HG03558 (cell line): ENCODE data around the gene PPP1R16B.

Experiments used
- ATAC-seq: cut with Tn5 transposase; IDR thresholded peaks from one replicate; pipeline ENCODE4 v1.9.1; 2021; ENCODE audit warnings: moderate number of reproducible peaks; ENCODE audit not compliant: unreplicated experiment; ENCODE audit errors: extremely low read depth

The PPP1R16B gene

DNA sequence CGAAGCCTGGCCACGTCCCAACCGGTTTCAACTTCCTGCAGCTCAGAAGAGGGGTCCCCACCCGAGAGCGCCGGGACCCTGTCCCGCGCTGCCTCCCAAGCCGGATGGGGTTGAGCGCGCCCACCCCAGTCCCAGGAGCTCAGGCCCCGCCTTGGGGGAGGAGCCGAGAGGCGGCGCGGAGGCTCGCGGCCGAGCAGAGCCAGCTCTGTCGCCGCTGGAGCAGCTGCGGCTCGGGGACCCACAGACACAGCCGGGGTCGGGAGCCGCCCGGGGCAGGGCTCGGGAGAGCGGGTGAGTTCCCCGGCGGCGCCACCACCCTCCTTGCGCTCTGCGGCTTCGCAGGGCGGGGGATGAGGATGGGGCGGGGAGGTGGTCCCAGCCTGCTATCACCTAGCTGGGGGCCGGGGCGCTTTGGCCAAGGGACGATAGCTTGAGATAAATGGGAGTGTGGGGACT, at the start of gene PPP1R16B:
PPP1R16B (plus strand) TSS at position 196 of the 456 bp plus-strand sequence. CDS start 30,229 bp downstream, outside the sequence.
- no peak for ATAC-seq

GRCh38 chr20:38757145-38757775, 48.2 kb upstream of the PPP1R16B start:
- no peak for ATAC-seq

DNA sequence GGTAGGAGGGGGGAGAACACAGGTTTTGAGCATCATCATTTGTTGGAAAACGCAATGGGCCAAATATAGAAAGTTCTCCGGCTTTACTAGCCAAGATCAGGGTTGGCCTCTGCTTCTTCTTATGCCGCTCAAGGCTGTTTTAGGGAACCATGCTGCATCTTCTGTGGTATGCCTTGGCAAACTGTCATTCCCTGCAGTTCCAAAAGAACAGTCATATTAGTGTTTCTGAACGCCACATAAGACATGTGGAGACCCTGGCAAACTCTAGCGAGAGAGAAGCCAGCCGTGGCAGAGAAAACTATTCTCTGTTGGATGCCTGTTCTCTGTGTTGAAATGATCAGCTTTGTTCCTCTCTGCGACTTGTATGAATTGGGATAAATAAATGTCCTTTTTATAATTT, 46.4 kb upstream of the PPP1R16B start:
- ATAC-seq, result no peak

GRCh38 chr20:38760978-38761377, 44.5 kb upstream of the PPP1R16B start:
- ATAC-seq, result no peak

- ATAC-seq, result no peak
These were observed 43.3 kb upstream of the PPP1R16B start for GRCh38 chr20:38762174-38762573.

- ATAC-seq, result no peak
These were observed 41.9 kb upstream of the PPP1R16B start for GRCh38 chr20:38763616-38764015.

- ATAC-seq, result no peak
These were observed 40.8 kb upstream of the PPP1R16B start for GRCh38 chr20:38764567-38765318.

DNA sequence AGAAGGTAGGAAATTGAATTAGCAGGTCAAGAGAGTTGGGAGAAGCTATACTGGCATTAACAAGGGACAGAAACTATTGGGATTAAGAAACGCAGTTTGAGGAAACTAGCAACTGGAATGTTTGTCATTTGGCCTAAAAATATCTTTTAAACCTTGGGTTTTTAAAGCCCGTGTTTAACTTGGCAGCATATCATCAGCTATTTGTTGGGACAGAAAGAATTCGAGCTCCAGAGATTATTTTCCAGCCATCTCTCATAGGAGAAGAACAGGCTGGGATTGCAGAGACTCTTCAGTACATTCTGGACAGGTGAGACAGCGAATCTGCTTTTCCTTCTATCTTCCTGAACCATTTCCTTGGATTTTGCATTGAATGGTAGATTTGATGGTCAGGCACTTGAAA, 39.4 kb upstream of the PPP1R16B start:
- no peak for ATAC-seq

- ATAC-seq, result no peak
These were observed 35.9 kb upstream of the PPP1R16B start for GRCh38 chr20:38769376-38770295.

DNA sequence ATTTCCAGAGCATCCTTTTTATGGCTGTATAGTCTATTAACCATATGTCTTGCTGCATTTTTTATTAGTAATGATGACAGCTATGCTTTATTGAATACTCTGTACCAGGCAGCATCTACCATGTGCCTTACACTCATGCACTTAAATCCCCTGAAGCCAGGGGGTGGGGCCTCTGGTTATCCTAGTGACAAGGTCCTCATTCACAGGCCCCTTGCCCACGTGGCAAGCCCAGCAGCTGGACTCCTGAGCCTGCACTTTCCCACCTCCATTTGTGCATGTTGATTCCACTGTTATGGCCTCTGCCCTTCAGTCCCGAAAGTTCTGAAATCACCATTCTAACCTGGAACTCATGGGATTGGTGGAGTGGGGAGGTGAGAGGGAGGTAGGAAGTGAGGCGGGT, 35.0 kb upstream of the PPP1R16B start:
- no peak for ATAC-seq

- no peak for ATAC-seq
These were observed 34.5 kb upstream of the PPP1R16B start for GRCh38 chr20:38770970-38771369.

GRCh38 chr20:38771621-38772020, 33.9 kb upstream of the PPP1R16B start:
- ATAC-seq, result no peak

GRCh38 chr20:38774167-38774566, 31.3 kb upstream of the PPP1R16B start:
- no peak for ATAC-seq

- no peak for ATAC-seq
These were observed 29.1 kb upstream of the PPP1R16B start for GRCh38 chr20:38776363-38776762.

- no peak for ATAC-seq
These were observed 26.0 kb upstream of the PPP1R16B start for GRCh38 chr20:38779247-38780097.

GRCh38 chr20:38782275-38782674, 23.2 kb upstream of the PPP1R16B start:
- ATAC-seq, result no peak

DNA sequence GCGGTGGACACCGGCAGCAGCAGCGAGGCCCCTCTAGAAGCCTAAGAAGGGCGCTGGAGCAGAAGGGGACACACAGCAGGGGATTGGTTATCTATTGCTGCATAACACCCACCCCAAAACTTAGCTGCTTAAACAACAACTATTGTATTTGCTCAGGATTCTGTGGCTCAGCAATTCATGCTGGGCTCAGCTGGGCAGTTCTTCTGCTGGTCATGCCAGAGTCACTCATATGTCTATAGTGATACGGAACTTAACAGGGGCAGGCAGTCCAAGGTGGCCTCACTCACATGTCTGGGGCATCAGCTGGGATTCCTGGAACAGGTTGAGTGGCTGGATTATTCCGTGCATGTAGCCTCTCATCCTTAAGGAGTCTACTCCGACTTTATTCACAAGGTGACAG, 17.6 kb upstream of the PPP1R16B start:
- ATAC-seq, result no peak

DNA sequence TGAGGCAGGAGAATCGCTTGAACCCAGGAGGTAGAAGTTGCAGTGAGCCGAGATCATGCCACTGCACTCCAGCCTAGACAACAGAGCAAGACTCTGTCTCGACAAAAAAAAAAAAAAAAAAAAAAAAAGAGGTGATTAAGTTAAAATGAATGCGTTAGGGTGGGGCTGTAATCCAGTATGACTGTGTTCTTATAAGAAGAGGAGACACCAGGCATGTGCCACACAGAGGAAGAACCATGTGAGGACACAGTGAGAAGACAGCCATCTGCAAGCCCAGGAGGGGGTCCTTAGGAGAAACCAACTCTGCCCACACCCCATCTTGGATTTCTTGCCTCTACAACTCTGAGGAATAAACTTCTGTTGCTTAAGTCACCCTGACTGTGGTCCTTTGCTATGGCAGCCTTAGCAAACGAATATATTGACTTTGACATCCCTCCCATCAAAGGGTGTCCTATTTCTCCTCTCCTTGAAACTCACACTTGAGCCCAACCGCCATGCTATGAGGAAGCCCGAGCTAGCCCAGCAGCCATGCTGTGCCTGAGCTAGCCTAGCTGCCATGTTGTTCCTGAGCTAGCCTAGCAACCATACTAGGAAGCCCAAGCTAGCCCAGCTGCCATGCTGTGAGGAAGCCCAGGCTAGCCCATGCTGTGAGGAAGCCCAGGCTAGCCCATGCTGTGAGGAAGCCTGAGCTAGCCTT, 15.8 kb upstream of the PPP1R16B start:
- no peak for ATAC-seq
